HG03457 (cell line): ENCODE measurements around the gene TRANK1.
A peak's percentile ranks its signal among the peaks of the same experiment; 100 is the strongest.
"Not testable (repeated sequence)": the region's sequence is repeated elsewhere in the genome, so short reads cannot be mapped to it uniquely, and the experiment has no call there.

Experiments used
- ATAC-seq: cut with Tn5 transposase; IDR thresholded peaks from one replicate; pipeline ENCODE4 v1.9.1; 2021; ENCODE audit warnings: moderate number of reproducible peaks; ENCODE audit not compliant: unreplicated experiment

TRANK1 gene

DNA sequence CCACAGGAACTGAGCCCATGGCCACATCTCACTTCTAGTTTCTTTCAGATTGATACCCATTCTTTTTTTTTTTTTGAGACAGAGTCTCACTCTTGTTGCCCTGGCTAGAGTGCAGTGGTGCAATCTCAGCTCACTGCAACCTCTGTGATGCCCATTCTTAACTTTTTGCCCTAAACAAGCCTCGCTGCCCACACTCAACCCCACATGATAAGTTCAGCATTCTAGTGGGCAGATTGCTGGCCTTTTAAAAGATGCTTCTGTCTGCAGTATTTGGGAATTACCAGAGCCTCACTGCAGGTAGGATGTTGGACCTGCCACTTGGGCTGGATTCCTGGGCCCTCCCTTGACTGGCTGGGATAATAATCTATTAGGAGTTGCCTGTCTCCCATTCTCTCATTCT lies 51.0 kb downstream of the TRANK1 start:
- no peak for ATAC-seq

GRCh38 chr3:36893137-36893557 lies 51.7 kb downstream of the TRANK1 start:
- ATAC-seq = no peak

- ATAC-seq = no peak
These were observed 52.3 kb downstream of the TRANK1 start for GRCh38 chr3:36892457-36893136.

- ATAC-seq = peak; percentile 82
These were observed 53.1 kb downstream of the TRANK1 start for GRCh38 chr3:36891701-36892160.

DNA sequence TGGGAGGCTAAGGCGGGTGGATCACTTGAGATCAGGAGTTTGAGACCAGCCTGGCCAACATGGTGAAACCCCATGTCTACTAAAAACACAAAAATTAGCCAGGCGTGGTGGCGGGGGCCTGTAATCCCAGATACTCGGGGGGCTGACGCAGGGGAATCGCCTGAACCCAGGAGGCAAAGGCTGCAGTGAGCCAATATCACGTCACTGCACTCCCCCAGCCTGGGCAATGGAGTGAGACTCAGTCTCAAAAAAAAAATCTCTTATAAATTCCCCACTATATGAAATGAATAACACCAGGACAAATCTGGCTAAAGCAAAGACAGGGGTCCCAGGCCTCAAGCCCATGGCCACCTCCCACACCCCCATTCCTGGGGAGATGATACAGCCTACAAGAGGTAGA lies 53.8 kb downstream of the TRANK1 start:
- ATAC-seq = not testable (repeated sequence)

- ATAC-seq = no peak
These were observed 54.6 kb downstream of the TRANK1 start for GRCh38 chr3:36890261-36890660.

DNA sequence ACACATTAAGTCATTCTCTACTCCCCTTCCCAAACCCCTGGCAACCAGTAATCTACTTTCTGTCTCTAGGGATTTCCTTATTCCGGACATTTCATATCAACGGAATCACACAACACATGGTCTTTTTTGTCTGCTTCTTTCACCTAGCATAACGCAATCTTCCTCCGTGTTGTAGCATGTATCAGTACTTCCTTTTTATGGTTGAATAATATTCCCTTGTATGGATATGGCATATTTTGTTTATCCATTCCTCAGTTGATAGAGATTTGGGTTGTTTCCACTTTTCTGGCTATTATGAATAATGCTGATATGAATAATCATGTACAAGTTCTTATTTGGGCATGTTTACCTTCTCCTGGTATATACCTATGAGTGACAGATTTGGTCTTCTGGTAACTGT lies 63.1 kb downstream of the TRANK1 start:
- ATAC-seq = no peak

DNA sequence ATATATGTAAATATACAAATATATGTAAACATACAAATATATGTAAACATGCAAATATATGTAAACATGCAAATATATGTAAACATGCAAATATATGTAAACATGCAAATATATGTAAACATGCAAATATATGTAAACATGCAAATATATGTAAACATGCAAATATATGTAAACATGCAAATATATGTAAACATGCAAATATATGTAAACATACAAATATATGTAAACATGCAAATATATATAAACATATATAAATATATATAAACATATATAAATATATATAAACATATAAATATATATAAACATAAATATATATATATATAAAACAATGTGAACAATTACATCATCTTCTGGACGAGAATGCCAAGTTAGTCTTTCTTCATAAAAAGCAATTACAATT lies 65.0 kb downstream of the TRANK1 start:
- not testable (repeated sequence) for ATAC-seq

DNA sequence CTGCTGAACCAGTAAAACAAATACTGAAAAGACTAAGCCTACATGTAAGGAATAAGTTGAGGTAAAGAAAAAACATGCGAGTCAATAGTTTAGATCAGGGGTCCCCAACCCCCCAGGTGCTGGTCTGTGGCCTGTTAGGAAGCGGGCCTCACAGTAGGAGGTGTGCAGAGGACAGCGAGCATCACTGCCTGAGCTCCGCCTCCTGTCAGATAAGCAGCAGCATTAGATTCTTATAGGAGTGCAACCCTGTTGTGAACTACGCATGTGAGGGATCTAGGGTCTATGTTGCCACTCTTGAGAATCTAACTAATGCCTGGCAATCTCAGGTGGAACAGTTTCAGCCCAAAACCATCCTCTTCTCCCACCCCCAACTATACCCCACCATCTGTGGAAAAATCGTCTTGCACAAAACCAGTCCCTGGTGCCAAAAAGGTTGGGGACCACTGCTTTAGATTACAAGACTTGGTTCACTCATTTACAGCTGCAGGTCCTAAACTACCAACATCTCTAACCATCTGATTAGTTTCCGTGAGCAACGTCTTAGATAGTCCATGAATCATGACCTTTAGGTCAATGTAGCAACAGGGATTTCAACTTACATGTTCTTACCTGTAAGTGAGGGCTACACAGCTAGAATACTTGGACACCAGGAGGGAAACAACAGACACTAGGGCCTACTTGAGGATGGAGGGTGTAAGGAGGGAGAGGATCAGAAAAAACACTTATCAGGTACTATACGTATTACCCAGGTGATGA lies 66.7 kb downstream of the TRANK1 start:
- ATAC-seq = no peak

DNA sequence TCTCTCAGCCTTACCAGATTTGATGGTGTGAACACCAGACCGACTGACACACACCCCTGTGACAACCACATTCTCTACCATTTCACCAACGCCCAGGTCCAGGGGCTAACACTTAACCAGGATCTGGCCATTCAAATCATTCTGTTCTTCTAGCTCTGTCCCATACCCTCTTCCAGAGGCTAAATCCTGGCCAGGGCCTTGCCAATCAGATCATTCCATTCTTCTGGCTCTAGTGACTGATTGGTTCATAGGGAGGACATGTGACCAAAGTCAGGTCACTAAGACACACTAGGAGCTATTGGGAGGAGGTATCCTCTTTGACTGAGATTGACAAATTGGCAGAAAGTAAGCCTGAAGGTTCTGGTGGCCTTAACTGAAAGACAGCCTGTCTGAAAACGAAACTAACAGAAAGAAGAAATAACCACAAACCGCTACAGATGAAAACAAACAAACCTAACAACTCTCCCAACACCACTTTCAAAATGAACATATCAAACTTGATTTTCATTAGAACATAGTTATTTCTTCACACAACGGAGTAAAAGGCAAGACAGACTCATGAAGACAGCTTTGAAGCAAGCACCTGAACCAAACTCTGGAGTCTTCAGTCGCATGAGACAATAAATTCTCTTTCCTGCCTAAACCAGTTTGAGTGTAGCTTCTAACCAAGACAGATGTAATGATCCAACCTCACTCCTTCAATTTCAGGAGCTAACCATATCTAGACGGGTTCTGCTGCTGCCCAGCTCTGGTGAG lies 68.5 kb downstream of the TRANK1 start:
- ATAC-seq = peak; percentile 98

GRCh38 chr3:36875397-36875796 lies 69.5 kb downstream of the TRANK1 start:
- ATAC-seq = no peak

DNA sequence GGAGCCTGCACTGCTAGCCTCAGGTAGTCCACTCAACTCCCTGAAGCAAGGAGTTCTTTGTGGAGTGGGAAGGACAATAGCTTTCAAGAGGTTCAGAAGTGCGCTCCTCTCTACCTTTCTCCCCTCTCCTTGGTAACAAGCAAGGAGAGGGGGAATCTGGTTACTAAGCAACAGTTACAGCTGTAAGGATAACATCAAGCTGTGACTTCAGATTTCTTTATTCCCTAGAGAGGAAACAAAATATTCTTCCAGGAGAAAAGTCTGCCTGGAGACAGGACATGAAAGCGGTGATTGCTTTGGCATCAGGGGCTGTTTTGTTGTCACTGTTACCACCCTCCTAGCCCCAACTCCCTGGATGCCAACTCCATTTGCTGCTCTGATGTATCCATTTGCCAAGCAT lies 70.4 kb downstream of the TRANK1 start:
- ATAC-seq = no peak

DNA sequence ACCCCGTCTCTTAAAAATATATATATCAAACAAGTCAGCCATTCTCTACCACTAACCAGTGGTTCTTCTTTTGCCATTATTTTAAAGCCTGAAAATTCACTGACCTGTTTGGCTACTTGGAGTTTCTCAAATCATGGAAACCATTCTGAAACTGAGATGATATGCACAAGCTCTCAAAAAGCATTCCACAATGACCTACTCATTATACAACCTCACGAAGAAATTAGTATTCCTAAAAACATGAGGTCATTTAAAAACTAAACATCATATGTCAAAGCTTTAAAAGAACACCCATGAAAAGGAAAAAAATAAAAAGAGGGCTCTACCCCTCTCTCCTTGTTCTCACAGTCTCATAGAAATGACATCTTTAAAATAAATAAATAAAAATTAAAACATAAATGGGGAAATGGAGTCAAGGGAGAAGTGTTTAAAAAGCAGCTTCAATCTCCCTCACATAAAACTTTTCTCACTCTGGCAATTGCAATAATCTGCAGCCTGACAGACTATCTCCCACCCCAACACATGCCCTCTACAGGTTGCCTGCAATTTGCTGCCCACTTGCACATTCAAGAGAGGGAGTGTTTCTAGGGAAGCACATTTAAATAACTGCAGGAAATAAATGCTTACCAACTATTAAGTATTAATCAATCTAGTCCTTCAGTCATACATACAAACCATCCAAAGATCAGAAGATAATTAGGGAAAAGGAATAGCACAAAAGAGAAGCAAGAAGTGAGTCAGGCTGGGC lies 73.3 kb downstream of the TRANK1 start:
- ATAC-seq = no peak

DNA sequence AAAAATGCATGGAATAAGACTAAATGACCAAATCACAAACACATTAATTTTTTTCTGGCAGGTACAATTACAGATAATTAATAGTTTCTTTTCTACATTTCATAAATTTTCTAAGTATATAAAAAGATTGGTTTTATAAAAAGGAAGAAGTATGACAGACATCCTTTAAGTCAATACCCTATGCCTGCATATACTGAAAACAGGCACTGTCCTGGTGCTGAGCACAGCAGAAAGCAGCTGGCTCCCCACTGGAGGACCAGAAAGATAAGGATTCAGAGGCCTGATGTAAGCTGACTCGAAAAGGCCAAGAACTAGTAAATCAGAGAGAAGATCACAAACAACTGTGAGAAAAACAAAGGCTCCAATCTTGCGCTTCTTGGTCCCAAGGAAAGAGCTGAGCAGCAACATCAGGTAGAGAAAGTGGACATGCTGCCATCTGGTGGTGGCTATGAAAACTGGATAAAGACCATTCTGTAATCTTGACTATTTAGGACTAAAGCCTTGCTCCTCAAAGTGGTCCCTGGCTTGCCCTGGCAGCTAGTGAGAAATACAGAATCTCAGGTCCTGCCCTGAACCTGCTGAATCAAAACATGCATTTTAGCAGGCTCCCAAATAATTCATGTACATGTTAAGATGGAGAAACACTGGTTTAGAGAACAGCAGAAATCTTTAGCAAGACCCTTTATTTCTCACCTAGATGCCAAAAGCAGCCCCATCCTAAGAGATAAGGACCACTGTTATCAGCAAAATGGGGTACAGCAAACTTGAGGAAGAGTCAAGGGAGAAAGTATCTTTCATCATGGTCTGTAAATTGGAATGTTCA lies 76.0 kb downstream of the TRANK1 start:
- peak; percentile 80 for ATAC-seq

DNA sequence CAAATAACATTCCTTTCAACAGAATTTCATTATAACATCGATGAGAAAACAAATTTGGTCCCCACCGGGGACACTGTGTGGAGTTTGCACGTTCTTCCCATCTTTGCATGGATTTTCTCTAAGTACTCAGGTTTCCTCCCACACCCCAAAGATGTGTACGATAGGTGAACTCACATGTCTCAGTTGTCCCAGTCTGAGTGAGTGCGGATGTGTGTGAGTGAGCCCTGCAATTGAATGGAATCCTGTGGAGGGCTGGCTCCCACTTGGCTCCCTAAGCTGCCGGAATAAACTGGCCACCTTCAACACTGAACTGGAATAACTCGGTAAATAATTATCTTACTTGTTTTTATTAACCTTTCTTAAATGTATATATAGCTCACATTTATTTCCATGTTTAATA lies 77.0 kb downstream of the TRANK1 start:
- no peak for ATAC-seq

GRCh38 chr3:36866368-36866767 lies 78.5 kb downstream of the TRANK1 start:
- no peak for ATAC-seq

DNA sequence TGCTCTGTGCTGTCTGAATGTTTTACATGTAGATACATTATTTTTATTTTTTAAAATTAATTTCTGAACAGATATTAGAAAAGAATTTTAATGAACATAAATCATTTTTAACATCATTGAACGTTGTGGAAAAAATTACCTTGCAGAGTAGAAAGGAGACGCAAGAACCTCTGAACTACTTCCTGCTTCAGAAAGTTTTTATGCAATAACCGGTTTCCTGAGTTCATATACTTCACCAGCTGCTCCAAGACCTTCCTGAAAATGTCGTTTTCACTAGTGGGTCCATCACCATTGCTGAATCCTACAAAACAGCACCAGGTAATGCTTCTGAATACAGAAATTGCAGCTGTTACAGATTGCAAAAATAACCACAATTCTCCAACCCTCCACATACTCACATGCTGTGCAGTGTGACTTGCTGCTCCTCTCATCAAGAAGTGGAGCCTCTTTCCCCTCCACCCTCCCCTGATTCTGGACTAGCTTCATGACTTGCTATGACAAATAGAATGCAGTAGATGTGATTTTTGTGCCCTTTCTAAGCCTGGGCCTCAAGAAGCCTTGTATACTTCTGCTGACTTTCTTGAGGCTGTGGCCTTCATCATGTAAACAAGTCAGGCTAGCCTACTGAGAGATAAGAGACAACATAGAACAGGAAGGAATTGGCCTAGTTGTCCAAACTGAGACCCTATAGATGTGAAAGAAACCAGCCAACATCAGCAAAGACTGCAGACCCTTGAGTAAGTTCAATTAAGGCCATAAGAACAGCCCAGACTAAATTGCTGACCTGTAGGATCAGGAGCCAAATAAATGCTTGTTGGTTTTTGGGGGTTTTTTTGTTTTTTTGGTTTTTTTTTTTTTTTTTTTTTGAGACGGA lies 80.4 kb downstream of the TRANK1 start:
- no peak for ATAC-seq

DNA sequence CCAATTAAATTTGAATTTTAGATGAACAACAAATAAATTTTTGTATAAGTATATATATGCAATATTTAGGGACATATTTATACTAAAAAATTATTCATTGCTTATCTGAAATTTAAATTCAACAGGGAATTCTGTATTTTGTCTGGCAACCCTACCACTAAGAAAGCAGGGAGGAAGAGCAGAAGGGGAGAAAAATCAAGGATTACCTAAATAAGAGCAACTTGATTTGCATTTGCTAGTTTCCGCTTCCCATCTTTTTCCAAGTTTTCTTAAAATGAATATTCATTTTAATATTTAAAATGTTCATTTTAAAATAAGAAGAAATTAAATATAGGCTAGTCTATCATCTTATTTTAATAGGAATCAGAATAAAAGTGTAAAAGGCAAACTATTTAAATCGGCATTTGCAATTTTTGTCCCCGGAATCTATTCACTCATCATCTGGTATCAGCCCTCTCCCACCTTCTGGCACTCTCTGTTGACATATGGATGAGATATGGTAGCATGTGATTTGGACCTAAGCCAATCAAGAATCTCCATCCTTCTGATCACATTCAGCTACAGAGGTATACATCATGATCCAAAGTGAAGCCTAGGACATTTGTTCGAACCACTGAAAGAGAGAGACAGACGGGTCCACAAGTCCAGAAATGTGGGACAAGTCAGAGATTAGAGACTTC lies 82.6 kb downstream of the TRANK1 start:
- no peak for ATAC-seq

GRCh38 chr3:36859494-36859893 lies 85.4 kb downstream of the TRANK1 start:
- no peak for ATAC-seq
